Measurements from ENCODE around the gene SLC35G2.

DNA sequence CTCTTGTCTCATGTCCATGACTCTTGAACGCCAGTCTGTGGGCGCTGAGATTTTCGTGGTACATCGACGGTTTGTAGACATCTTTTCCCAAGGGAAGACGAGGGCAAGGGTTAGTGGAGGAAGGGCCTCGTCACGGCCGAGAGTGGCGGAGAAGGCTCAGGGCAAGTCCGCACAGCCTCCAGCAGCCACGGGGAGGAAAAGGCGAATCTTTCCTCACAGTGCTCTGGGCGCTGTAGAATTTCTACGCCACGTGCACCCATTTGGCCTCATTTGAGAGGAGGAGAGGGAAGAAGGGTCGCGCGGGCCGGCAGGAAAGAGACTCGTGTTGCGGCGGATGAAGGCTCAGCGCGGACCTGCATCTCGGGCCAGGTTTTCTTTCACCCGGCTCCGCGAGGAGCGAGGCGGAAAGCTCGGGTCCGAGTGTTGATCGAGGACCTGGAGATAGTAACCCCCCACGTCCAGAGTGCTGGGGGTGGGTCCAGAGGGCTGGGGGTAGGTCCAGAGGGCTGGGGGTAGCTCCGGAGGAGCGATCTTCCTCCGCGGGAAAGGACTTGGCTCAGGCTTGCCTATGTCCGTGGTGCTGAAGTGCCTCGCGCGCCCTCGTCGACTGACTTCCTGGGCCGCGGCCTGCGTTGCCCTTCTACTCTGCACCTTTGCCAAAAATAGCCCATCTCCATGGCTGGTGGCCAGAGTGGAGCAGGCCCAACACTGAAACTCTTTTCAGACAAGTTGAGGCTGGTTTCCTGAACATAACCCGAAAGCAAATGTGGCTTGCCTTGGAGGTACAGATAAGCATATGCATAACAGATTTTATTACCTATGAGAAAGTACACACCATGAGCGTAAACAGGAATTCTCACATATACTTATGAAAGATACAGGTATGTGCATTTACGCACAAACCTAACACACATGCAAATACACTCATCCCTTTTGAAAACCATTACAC lies 1.1 kb downstream of the SLC35G2 start:
- TF ChIP-seq, protein P1, sequence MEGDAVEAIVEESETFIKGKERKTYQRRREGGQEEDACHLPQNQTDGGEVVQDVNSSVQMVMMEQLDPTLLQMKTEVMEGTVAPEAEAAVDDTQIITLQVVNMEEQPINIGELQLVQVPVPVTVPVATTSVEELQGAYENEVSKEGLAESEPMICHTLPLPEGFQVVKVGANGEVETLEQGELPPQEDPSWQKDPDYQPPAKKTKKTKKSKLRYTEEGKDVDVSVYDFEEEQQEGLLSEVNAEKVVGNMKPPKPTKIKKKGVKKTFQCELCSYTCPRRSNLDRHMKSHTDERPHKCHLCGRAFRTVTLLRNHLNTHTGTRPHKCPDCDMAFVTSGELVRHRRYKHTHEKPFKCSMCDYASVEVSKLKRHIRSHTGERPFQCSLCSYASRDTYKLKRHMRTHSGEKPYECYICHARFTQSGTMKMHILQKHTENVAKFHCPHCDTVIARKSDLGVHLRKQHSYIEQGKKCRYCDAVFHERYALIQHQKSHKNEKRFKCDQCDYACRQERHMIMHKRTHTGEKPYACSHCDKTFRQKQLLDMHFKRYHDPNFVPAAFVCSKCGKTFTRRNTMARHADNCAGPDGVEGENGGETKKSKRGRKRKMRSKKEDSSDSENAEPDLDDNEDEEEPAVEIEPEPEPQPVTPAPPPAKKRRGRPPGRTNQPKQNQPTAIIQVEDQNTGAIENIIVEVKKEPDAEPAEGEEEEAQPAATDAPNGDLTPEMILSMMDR (IDR thresholded peaks at IDR 0.05; ENCODE audit: extremely low read depth in 1 of 2, insufficient read depth in 1 of 2, low read depth in 1 of 2, low read length in 2 of 2) = no peak
- TF ChIP-seq POLR2A (IDR thresholded peaks at IDR 0.05; ENCODE audit: low read depth, low read length) (no peak), EZH2 (IDR thresholded peaks at IDR 0.05; ENCODE audit: borderline replicate concordance, low read depth, low read length, severe bottlenecking) (no peak)

All from endothelial cell of umbilical vein (primary cell).